Keratinocyte (primary cell): ENCODE measurements around the gene DNAJB11. TPM values are rescaled to one million over a fixed set of nuclear protein-coding genes. Genes with fewer than 3 reads are reported as not detected.

Experiments used
- DNase-seq: peaks from one replicate; pipeline ENCODE4 v3.0.0-alpha.2; 2011; ENCODE audit warnings: low read depth, missing footprints, low spot score
- FAIRE-seq: peaks from 2 replicates; lab custom pipeline; 2011; peaks lifted over from hg19 to GRCh38; lab: Jason Lieb, UNC
- H2AFZ ChIP-seq: 2 replicates; pipeline ENCODE4 v1.6.0; 2012; ENCODE audit warnings: low read length, control low read depth, inconsistent platforms; ENCODE audit not compliant: control insufficient read depth
- H3K27ac ChIP-seq: 2 replicates; pipeline ENCODE4 v1.5.1; 2011; ENCODE audit warnings: low read length; ENCODE audit not compliant: control insufficient read depth, insufficient read depth
- H3K27me3 ChIP-seq: 3 replicates; pipeline ENCODE4 v1.6.0; 2011; ENCODE audit warnings: low read length; ENCODE audit not compliant: control insufficient read depth, insufficient read depth; ENCODE audit errors: extremely low read depth
- H3K36me3 ChIP-seq, 2 experiments: 2 replicates in 1 of 2; 3 replicates in 1 of 2; pipeline ENCODE4 v1.5.1; 2011; ENCODE audit warnings: low read length in 2 of 2, mild to moderate bottlenecking in 1 of 2; ENCODE audit not compliant: control insufficient read depth in 2 of 2, insufficient read depth in 2 of 2; ENCODE audit errors: extremely low read depth in 1 of 2
- H3K4me1 ChIP-seq: 3 replicates; pipeline ENCODE4 v1.5.1; 2011; ENCODE audit warnings: low read length; ENCODE audit not compliant: control insufficient read depth, insufficient read depth; ENCODE audit errors: extremely low read depth
- H3K4me2 ChIP-seq: 3 replicates; pipeline ENCODE4 v1.6.0; 2011; ENCODE audit warnings: low read depth, low read length; ENCODE audit not compliant: control insufficient read depth, insufficient read depth; ENCODE audit errors: extremely low read depth
- H3K4me3 ChIP-seq, 3 experiments: fragments of 200-600 bp in 1 of 3; sonication (generic) in 1 of 3; 2 replicates in 2 of 3; 3 replicates in 1 of 3; pipeline ENCODE4 v1.5.1; 2011 to 2016; ENCODE audit warnings: low read length in 3 of 3, mild to moderate bottlenecking in 3 of 3, control low read depth in 2 of 3, inconsistent platforms in 1 of 3, low read depth in 1 of 3, mixed read lengths in 1 of 3, mixed run types in 1 of 3, moderate library complexity in 1 of 3; ENCODE audit not compliant: control insufficient read depth in 2 of 3, insufficient read depth in 2 of 3; ENCODE audit errors: extremely low read depth in 1 of 3
- H3K79me2 ChIP-seq: 2 replicates; pipeline ENCODE4 v1.6.0; 2012; ENCODE audit warnings: low read length; ENCODE audit not compliant: control insufficient read depth, insufficient read depth
- H3K9ac ChIP-seq: 3 replicates; pipeline ENCODE4 v1.6.0; 2011; ENCODE audit warnings: low read length; ENCODE audit not compliant: control insufficient read depth, insufficient read depth; ENCODE audit errors: extremely low read depth
- H3K9me1 ChIP-seq: 3 replicates; pipeline ENCODE4 v1.6.0; 2011; ENCODE audit warnings: low read length; ENCODE audit not compliant: control insufficient read depth, insufficient read depth; ENCODE audit errors: extremely low read depth
- H3K9me3 ChIP-seq: 2 replicates; pipeline ENCODE4 v1.5.1; 2012; ENCODE audit warnings: low read depth, low read length; ENCODE audit not compliant: control insufficient read depth
- H4K20me1 ChIP-seq: 3 replicates; pipeline ENCODE4 v1.6.0; 2011; ENCODE audit warnings: low read length; ENCODE audit not compliant: control insufficient read depth, insufficient read depth; ENCODE audit errors: extremely low read depth
- CTCF ChIP-seq, 3 experiments: IDR thresholded peaks in 1 of 3; conservative IDR thresholded peaks in 1 of 3; optimal IDR thresholded peaks in 1 of 3; 2 replicates in 2 of 3; 3 replicates in 1 of 3; pipeline versions ENCODE3 to v1.5.1; 2011; ENCODE audit warnings: low read length in 3 of 3, mild to moderate bottlenecking in 3 of 3, moderate library complexity in 2 of 3, control low read depth in 1 of 3, inconsistent platforms in 1 of 3; ENCODE audit not compliant: insufficient read depth in 2 of 3; ENCODE audit errors: extremely low read depth in 1 of 3
- EZH2 ChIP-seq: IDR thresholded peaks from one replicate; pipeline ENCODE4 v1.6.1; 2012; ENCODE audit warnings: inconsistent platforms, mild to moderate bottlenecking, low read length, moderate library complexity
- dilution Hi-C: fragments of 300-500 bp; cut with MboI; formaldehyde crosslinking; loops from one replicate; pipeline ENCODE4 v1.7.0; 2020; ENCODE audit warnings: low sequenced_read_pairs; ENCODE audit not compliant: extremely low pct_ligation_motif_present
- polyA plus RNA-seq, 5 experiments: library from polyadenylated mRNA; depleted of rRNA in 3 of 5; stranded (reverse) in 3 of 5; stranded (forward) in 1 of 5; unstranded in 1 of 5; fragments of >200 nt; gene quantifications; 1 replicate in 1 of 5; 2 replicates in 3 of 5; 3 replicates in 1 of 5; pipeline versions ENCODE4 v1.2.1 to v1.2.3, GENCODE V29; 2011 to 2012; ENCODE audit warnings: missing spikeins in 2 of 5, low read depth in 1 of 5, low replicate concordance in 1 of 5

DNAJB11 gene
- polyA plus RNA-seq, 1 donor (not counting 4 experiments of a cell fraction or from before 2014, with no cell fraction given), result 61.8 TPM

GRCh38 chr3:186569779-186570095 is 783 bp upstream of the DNAJB11 start:
- Histone ChIP-seq H3K27ac (peak overlapping the region; percentile 5), H4K20me1 (no peaks in the 10 kb centered on the region), H3K36me3 (peaks cover 2 to 11% of the 10 kb centered on the region in 2 experiments), H3K27me3 (no peaks in the 10 kb centered on the region), H3K4me3 (peak overlapping the region; percentile 46 to 87 (median 78)), H2AFZ (peak overlapping the region; percentile 58), H3K9me1 (no peaks in the 10 kb centered on the region), H3K9me3 (no peaks in the 10 kb centered on the region), H3K79me2 (peaks cover 42% of the 10 kb centered on the region), H3K4me2 (peak overlapping the region; percentile 90), H3K4me1 (peaks cover 14% of the 10 kb centered on the region), H3K9ac (peak overlapping the region; percentile 55)
- DNase-seq (no peak), FAIRE-seq (no peak)
- no peak for TF ChIP-seq EZH2
- TF ChIP-seq CTCF (optimal IDR thresholded peaks at IDR 0.05 in 1 of 3, IDR thresholded peaks at IDR 0.05 in 1 of 3, conservative IDR thresholded peaks at IDR 0.05 in 1 of 3; ENCODE audit: extremely low read depth in 1 of 3, insufficient read depth in 2 of 3, low read length in 3 of 3), result no peak
- dilution Hi-C loops, result no loop called here

GRCh38 chr3:186570941-186571643 is 572 bp downstream of the DNAJB11 start:
- FAIRE-seq, result no peak
- Histone ChIP-seq H4K20me1 (no peaks in the 10 kb centered on the region), H3K4me3 (peak overlapping the region; percentile 66 to 78 (median 73)), H3K9ac (peak overlapping the region; percentile 89), H3K4me2 (peak overlapping the region; percentile 93), H3K9me3 (no peaks in the 10 kb centered on the region), H3K79me2 (peaks cover 47% of the 10 kb centered on the region), H2AFZ (peak overlapping the region; percentile 79), H3K9me1 (no peaks in the 10 kb centered on the region), H3K4me1 (peaks cover 14% of the 10 kb centered on the region), H3K36me3 (peaks cover 3 to 17% of the 10 kb centered on the region in 2 experiments), H3K27me3 (no peaks in the 10 kb centered on the region), H3K27ac (peak overlapping the region; percentile 87)
- TF ChIP-seq CTCF (optimal IDR thresholded peaks at IDR 0.05 in 1 of 3, IDR thresholded peaks at IDR 0.05 in 1 of 3, conservative IDR thresholded peaks at IDR 0.05 in 1 of 3; ENCODE audit: extremely low read depth in 1 of 3, insufficient read depth in 2 of 3, low read length in 3 of 3), result no peak
- dilution Hi-C loops, result no loop called here
- DNase-seq, result no peak
